ENCODE measurements around the gene PWP2. TPM values are rescaled to one million over a fixed set of nuclear protein-coding genes. Genes with fewer than 3 reads are reported as not detected.

Gene PWP2
- total and polyA plus RNA-seq, 2 of the 4 experiments (the other 2 are of a cell fraction): 2.4 to 7.0 TPM

- in situ Hi-C loops (cut with MboI; ENCODE audit: low sequenced_read_pairs) (no loop called here), intact Hi-C loops (cut with micrococcal nuclease) (no loop called here), dilution Hi-C loops (cut with HindIII; ENCODE audit: low sequenced_read_pairs, unreplicated experiment) (no loop called here)
- H3K23ac ChIP-seq (ENCODE audit: low read depth, low read length): no peak overlapping the region
- no peak overlapping the region for H2BK120ac ChIP-seq (ENCODE audit: low read depth, low read length)
- H3K79me1 ChIP-seq (ENCODE audit: low read depth in 1 of 2, low read length in 2 of 2): peaks cover 48 to 58% of the 10 kb centered on the region in 2 experiments
- no TSS peak for BruUV-seq (replicated peaks)
- CTCF ChIA-PET: no interaction called here
- H3K18ac ChIP-seq (ENCODE audit: low read depth, low read length): no peak overlapping the region
- POLR2A ChIA-PET (ENCODE audit: unreplicated experiment): no interaction called here
- H2BK15ac ChIP-seq (ENCODE audit: low read depth, low read length): no peak overlapping the region
- H2AFZ ChIP-seq (replicated peaks; ENCODE audit: low read length, poor library complexity): no peak overlapping the region
- H3K4me1 ChIP-seq (ENCODE audit: control insufficient read depth, insufficient read depth, low read length): peaks cover 5% of the 10 kb centered on the region
- no peaks in the 10 kb centered on the region for H3K9me3 ChIP-seq (ENCODE audit: control insufficient read depth, insufficient read depth, low read length)
- H4K5ac ChIP-seq (ENCODE audit: low read depth, low read length): no peak overlapping the region
- H2AK5ac ChIP-seq (ENCODE audit: low read depth, low read length): no peak overlapping the region
- H3K27me3 ChIP-seq (ENCODE audit: control insufficient read depth, insufficient read depth, low read length): no peaks in the 10 kb centered on the region
- WGBS, 2 experiments (ENCODE audit: extremely low coverage in 2 of 2, insufficient read length in 1 of 2): 95% methylated on average over 8 of the region's 12 CpGs; no CpG with 5 or more reads in 1 of the 2 experiments
- H2BK20ac ChIP-seq (ENCODE audit: low read depth, low read length): no peak overlapping the region
- H3K9ac ChIP-seq (ENCODE audit: low read depth, low read length): no peak overlapping the region
- H3K4me2 ChIP-seq (ENCODE audit: low read depth, low read length): no peak overlapping the region
- TF ChIP-seq RFX5 (IDR thresholded peaks at IDR 0.05; ENCODE audit: low read depth, low read length) (no peak), MAFK (IDR thresholded peaks at IDR 0.05; ENCODE audit: low read depth, low read length) (no peak), MXI1 (IDR thresholded peaks at IDR 0.05; ENCODE audit: borderline replicate concordance, low read depth, low read length) (no peak), NFE2L2 (IDR thresholded peaks at IDR 0.05; ENCODE audit: low read depth, low read length) (no peak), RAD21 (IDR thresholded peaks at IDR 0.05; ENCODE audit: low read length) (no peak), CHD1 (IDR thresholded peaks at IDR 0.05; ENCODE audit: low read depth, low read length) (no peak), RCOR1 (IDR thresholded peaks at IDR 0.05; ENCODE audit: insufficient replicate concordance, low read length) (no peak), FOS (IDR thresholded peaks at IDR 0.05; ENCODE audit: low read depth, low read length) (no peak), POLR2A (IDR thresholded peaks at IDR 0.05; ENCODE audit: low read depth, low read length) (no peak), USF2 (IDR thresholded peaks at IDR 0.05; ENCODE audit: low read depth, low read length) (no peak), BHLHE40 (IDR thresholded peaks at IDR 0.05; ENCODE audit: low read depth, low read length) (no peak)
- no peak overlapping the region for H3K14ac ChIP-seq (replicated peaks; ENCODE audit: low read depth, low read length)
- H3K4me3 ChIP-seq (ENCODE audit: insufficient read depth, low read depth, low read length): no peak overlapping the region
- H2AK9ac ChIP-seq (replicated peaks; ENCODE audit: low read depth, low read length, poor library complexity): no peak overlapping the region
- H4K20me1 ChIP-seq (ENCODE audit: insufficient read depth, low read length): peaks cover 15% of the 10 kb centered on the region
- peaks cover 42% of the 10 kb centered on the region for H3K36me3 ChIP-seq (ENCODE audit: control insufficient read depth, insufficient read depth, low read length)
- no peak for DNase-seq
- no peak overlapping the region for H3K4ac ChIP-seq (ENCODE audit: low read depth, low read length)
- no peak for ATAC-seq (ENCODE audit: low read depth)
- peaks cover 10% of the 10 kb centered on the region for H3K9me1 ChIP-seq (ENCODE audit: insufficient read depth, low read length)
- no peak overlapping the region for H4K8ac ChIP-seq (ENCODE audit: low read depth in 2 of 2, low read length in 2 of 2)
- no peak overlapping the region for H4K91ac ChIP-seq (ENCODE audit: insufficient read depth, low read depth, low read length)
- no peak overlapping the region for H2BK5ac ChIP-seq (ENCODE audit: low read depth, low read length, poor library complexity, severe bottlenecking)
- H3K27ac ChIP-seq (ENCODE audit: insufficient read depth, low read length): no peak overlapping the region
- H3K56ac ChIP-seq (ENCODE audit: extremely low read depth, insufficient read depth, low read length): no peak overlapping the region
Observed at GRCh38 chr21:44058652-44058964, 48.6 kb upstream of the PWP2 start.

All from IMR-90 (cell line).